Measurements from ENCODE around the gene ALS2CL.
A peak's percentile ranks its signal among the peaks of the same experiment; 100 is the strongest.
"Not testable (repeated sequence)": the region's sequence is repeated elsewhere in the genome, so short reads cannot be mapped to it uniquely, and the experiment has no call there.

ALS2CL gene, protein sequence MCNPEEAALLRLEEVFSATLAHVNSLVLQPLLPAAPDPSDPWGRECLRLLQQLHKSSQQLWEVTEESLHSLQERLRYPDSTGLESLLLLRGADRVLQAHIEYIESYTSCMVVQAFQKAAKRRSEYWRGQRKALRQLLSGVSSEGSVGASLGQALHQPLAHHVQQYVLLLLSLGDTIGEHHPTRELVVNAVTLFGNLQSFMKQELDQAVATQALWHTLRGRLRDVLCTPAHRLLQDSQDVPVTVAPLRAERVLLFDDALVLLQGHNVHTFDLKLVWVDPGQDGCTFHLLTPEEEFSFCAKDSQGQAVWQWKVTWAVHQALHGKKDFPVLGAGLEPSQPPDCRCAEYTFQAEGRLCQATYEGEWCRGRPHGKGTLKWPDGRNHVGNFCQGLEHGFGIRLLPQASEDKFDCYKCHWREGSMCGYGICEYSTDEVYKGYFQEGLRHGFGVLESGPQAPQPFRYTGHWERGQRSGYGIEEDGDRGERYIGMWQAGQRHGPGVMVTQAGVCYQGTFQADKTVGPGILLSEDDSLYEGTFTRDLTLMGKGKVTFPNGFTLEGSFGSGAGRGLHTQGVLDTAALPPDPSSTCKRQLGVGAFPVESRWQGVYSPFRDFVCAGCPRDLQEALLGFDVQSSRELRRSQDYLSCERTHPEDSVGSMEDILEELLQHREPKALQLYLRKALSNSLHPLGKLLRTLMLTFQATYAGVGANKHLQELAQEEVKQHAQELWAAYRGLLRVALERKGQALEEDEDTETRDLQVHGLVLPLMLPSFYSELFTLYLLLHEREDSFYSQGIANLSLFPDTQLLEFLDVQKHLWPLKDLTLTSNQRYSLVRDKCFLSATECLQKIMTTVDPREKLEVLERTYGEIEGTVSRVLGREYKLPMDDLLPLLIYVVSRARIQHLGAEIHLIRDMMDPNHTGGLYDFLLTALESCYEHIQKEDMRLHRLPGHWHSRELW

GRCh38 chr3:46693038-46693891, at the start of gene ALS2CL:
Gene ALS2CL (minus strand): TSS chr3:46693679. CDS start chr3:46689440, 4,239 bp downstream.
- Mint-ChIP-seq H3K27ac (ENCODE audit: low read depth) (no peak within 1 kb of the TSS), H3K36me3 (ENCODE audit: insufficient read depth) (no peaks in the 10 kb centered on the region), H3K9me3 (no peaks in the 10 kb centered on the region), H3K27me3 (no peaks in the 10 kb centered on the region), H3K4me1 (peaks cover 29% of the 10 kb centered on the region), H3K4me3 (peak within 1 kb of the TSS; percentile 70)
- peak; percentile 39 to 49 for DNase-seq (ENCODE audit: low spot score in 2 of 2)
- peak; percentile 75 for ATAC-seq (replicated peaks; ENCODE audit: extremely low read depth, poor library complexity, severe bottlenecking)

GRCh38 chr3:46742992-46743585, 49.6 kb upstream of the ALS2CL start:
- no peak overlapping the region for H3K4me3 Mint-ChIP-seq
- no peaks in the 10 kb centered on the region for H3K9me3 Mint-ChIP-seq
- peaks cover 10% of the 10 kb centered on the region for H3K27me3 Mint-ChIP-seq
- no peak for DNase-seq (ENCODE audit: low spot score in 2 of 2)
- H3K36me3 Mint-ChIP-seq (ENCODE audit: insufficient read depth), result no peaks in the 10 kb centered on the region
- ATAC-seq (replicated peaks; ENCODE audit: extremely low read depth, poor library complexity, severe bottlenecking), result no peak
- H3K4me1 Mint-ChIP-seq, result no peaks in the 10 kb centered on the region
- H3K27ac Mint-ChIP-seq (ENCODE audit: low read depth), result no peak overlapping the region

DNA sequence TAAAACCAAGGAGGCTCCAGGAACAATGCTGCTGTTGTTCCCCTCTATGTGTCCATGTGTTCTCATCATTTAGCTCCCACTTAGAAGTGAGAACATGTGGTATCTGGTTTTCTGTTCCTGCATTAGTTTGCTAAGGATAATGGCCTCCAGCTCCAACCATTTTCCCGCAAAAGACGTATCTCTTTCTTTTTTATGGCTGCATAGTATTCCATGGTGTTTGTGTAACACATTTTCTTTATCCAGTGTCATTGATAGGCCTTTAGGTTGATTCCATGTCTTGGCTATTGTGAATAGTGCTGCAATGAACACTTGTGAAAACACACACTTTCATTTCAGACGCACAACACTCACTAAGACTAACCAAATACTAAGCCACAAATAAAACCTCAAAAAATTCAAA, 46.1 kb upstream of the ALS2CL start:
- H3K36me3 Mint-ChIP-seq (ENCODE audit: insufficient read depth); H3K9me3 Mint-ChIP-seq; H3K4me3 Mint-ChIP-seq; ATAC-seq (replicated peaks; ENCODE audit: extremely low read depth, poor library complexity, severe bottlenecking); DNase-seq (ENCODE audit: low spot score in 2 of 2); H3K4me1 Mint-ChIP-seq; H3K27ac Mint-ChIP-seq (ENCODE audit: low read depth): not testable (repeated sequence)
- peaks cover 40% of the 10 kb centered on the region for H3K27me3 Mint-ChIP-seq

GRCh38 chr3:46737329-46737731, 43.9 kb upstream of the ALS2CL start:
- no peaks in the 10 kb centered on the region for H3K36me3 Mint-ChIP-seq (ENCODE audit: insufficient read depth)
- peaks cover 52% of the 10 kb centered on the region for H3K27me3 Mint-ChIP-seq
- H3K4me3 Mint-ChIP-seq, result no peak overlapping the region
- H3K4me1 Mint-ChIP-seq, result no peaks in the 10 kb centered on the region
- no peak for ATAC-seq (replicated peaks; ENCODE audit: extremely low read depth, poor library complexity, severe bottlenecking)
- no peak for DNase-seq (ENCODE audit: low spot score in 2 of 2)
- no peak overlapping the region for H3K27ac Mint-ChIP-seq (ENCODE audit: low read depth)
- no peaks in the 10 kb centered on the region for H3K9me3 Mint-ChIP-seq

DNA sequence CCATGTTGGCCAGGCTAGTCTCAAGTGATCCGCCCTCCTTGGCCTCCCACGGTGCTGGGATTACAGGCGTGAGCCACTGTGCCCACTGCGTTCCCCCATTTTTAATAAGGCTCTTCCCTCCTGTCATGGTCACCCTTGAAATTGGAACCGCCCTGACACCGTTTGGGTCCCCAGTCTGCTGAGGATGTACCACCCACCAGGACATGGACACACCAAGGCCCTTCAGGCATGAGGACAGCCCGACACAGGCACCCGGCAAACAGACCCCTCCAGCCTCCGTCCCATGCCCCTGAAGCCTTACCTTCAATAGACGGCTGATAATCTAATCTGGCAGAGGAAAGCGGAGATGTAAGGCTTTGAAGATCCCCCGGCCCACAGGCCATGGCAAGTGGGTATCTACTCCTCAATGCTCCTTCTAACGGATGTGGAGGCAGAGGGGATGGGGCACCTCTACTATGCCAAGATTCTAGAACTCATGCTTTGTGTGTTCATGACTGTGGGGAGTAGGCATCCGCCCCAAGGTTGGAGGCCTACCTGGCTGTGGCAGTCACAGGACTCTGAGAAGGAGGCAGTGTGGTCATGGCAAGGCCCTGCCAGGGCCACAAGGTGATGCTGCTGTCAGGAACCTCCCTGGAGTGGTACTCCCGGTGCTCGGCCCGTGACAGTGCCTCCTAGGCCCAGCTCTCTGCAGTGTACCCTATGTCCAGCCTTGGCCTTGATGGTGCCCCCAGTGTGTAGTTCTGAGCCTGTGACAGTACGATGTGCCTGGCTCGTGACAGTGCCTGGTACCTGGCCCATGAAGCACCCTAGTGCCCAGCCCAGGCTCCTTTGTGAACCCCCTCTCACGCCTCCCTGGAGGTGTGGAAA, 42.8 kb upstream of the ALS2CL start:
- H3K4me1 Mint-ChIP-seq, result no peaks in the 10 kb centered on the region
- H3K27me3 Mint-ChIP-seq, result peaks cover 57% of the 10 kb centered on the region
- H3K27ac Mint-ChIP-seq (ENCODE audit: low read depth), result no peak overlapping the region
- DNase-seq (ENCODE audit: low spot score in 2 of 2) (peak in 1 of 2 donors; percentile 8), ATAC-seq (replicated peaks; ENCODE audit: extremely low read depth, poor library complexity, severe bottlenecking) (no peak)
- no peaks in the 10 kb centered on the region for H3K9me3 Mint-ChIP-seq
- no peaks in the 10 kb centered on the region for H3K36me3 Mint-ChIP-seq (ENCODE audit: insufficient read depth)
- H3K4me3 Mint-ChIP-seq, result no peak overlapping the region

DNA sequence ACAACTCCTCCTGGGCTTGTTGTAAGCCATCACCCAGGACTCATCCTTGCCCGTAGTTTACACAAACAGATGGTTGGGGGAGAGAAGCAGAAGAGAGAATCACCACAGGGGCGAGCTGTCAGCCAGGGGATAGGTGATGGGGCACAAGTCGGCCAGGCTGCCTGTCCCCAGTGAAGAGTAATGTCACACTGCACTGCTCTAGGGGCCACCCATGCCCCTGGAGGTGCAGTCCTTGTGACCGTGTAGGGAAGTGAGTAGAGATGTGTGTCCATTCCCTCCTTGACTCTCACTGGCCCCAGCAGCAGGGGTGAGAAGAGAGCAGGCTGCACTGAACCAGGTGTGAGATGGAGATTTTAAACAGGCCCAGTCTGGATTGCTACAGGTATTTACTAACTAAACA, 41.3 kb upstream of the ALS2CL start:
- H3K27me3 Mint-ChIP-seq, result peaks cover 57% of the 10 kb centered on the region
- ATAC-seq (replicated peaks; ENCODE audit: extremely low read depth, poor library complexity, severe bottlenecking), result no peak
- no peak overlapping the region for H3K4me3 Mint-ChIP-seq
- H3K27ac Mint-ChIP-seq (ENCODE audit: low read depth), result no peak overlapping the region
- H3K9me3 Mint-ChIP-seq, result no peaks in the 10 kb centered on the region
- H3K36me3 Mint-ChIP-seq (ENCODE audit: insufficient read depth), result no peaks in the 10 kb centered on the region
- no peaks in the 10 kb centered on the region for H3K4me1 Mint-ChIP-seq
- DNase-seq (ENCODE audit: low spot score in 2 of 2), result no peak

- H3K9me3 Mint-ChIP-seq, result no peaks in the 10 kb centered on the region
Measured at GRCh38 chr3:46733026-46733800, 39.7 kb upstream of the ALS2CL start.

DNA sequence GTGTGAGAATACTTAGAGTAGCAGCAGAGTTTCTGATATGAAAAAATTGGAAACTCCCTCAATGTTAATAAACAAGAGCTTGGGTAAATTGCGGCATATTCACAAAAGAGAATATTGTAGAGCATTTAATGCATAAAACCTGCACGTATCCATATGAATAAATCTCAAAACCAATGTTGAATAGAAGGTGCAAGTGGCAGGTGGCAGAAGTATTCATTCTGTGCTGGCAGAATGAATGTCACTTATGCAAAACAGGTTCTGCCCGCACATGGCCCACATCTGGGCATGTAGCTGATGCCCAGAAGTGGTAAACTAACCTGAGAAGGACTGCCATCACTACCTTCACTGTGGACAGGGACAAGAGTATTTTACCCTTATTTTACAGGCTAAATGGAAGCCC, 38.3 kb upstream of the ALS2CL start:
- no peaks in the 10 kb centered on the region for H3K9me3 Mint-ChIP-seq
- DNase-seq (ENCODE audit: low spot score in 2 of 2) (no peak), ATAC-seq (replicated peaks; ENCODE audit: extremely low read depth, poor library complexity, severe bottlenecking) (no peak)
- H3K27ac Mint-ChIP-seq (ENCODE audit: low read depth), result no peak overlapping the region
- H3K4me3 Mint-ChIP-seq, result no peak overlapping the region
- H3K4me1 Mint-ChIP-seq, result no peaks in the 10 kb centered on the region
- H3K27me3 Mint-ChIP-seq, result peaks cover 64% of the 10 kb centered on the region
- H3K36me3 Mint-ChIP-seq (ENCODE audit: insufficient read depth), result no peaks in the 10 kb centered on the region

More at GRCh38 chr3:46733026-46733800, 39.7 kb upstream of the ALS2CL start:
- no peaks in the 10 kb centered on the region for H3K4me1 Mint-ChIP-seq
- H3K27ac Mint-ChIP-seq (ENCODE audit: low read depth), result no peak overlapping the region
- DNase-seq (ENCODE audit: low spot score in 2 of 2) (no peak), ATAC-seq (replicated peaks; ENCODE audit: extremely low read depth, poor library complexity, severe bottlenecking) (no peak)
- no peak overlapping the region for H3K4me3 Mint-ChIP-seq
- no peaks in the 10 kb centered on the region for H3K36me3 Mint-ChIP-seq (ENCODE audit: insufficient read depth)
- peaks cover 67% of the 10 kb centered on the region for H3K27me3 Mint-ChIP-seq

- Mint-ChIP-seq H3K4me1 (no peaks in the 10 kb centered on the region), H3K9me3 (no peaks in the 10 kb centered on the region), H3K36me3 (ENCODE audit: insufficient read depth) (no peaks in the 10 kb centered on the region), H3K27me3 (peaks cover 65% of the 10 kb centered on the region), H3K4me3 (no peak overlapping the region), H3K27ac (ENCODE audit: low read depth) (no peak overlapping the region)
- DNase-seq (ENCODE audit: low spot score in 2 of 2) (no peak), ATAC-seq (replicated peaks; ENCODE audit: extremely low read depth, poor library complexity, severe bottlenecking) (no peak)
Measured at GRCh38 chr3:46730819-46731218, 37.3 kb upstream of the ALS2CL start.

DNA sequence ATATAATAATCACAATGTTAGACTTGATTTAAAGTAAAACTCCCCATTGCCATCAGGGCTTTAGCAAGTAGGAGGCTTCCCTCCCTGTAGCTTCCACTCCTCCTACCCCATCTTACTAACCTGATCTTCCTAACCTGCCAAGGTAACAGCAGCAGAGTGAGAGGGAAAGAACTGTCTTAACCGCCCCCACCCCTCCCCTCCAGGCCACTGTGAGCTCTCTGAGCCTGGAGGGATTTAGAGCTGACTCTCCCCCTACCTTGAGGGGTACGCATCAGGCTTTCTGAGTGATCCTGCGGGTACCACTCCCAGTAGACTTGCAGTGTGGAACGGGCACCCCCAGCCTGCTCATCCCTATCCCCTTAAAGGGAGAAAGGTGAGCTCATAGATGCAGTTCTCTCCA, 35.6 kb upstream of the ALS2CL start:
- no peaks in the 10 kb centered on the region for H3K9me3 Mint-ChIP-seq
- peaks cover 57% of the 10 kb centered on the region for H3K27me3 Mint-ChIP-seq
- DNase-seq (ENCODE audit: low spot score in 2 of 2), result peak in 1 of 2 donors; percentile 4
- no peaks in the 10 kb centered on the region for H3K4me1 Mint-ChIP-seq
- H3K36me3 Mint-ChIP-seq (ENCODE audit: insufficient read depth), result no peaks in the 10 kb centered on the region
- H3K27ac Mint-ChIP-seq (ENCODE audit: low read depth), result no peak overlapping the region
- ATAC-seq (replicated peaks; ENCODE audit: extremely low read depth, poor library complexity, severe bottlenecking), result no peak
- H3K4me3 Mint-ChIP-seq, result no peak overlapping the region
